ENCODE results near the gene RUSF1. TPM values are rescaled to one million over a fixed set of nuclear protein-coding genes. Genes with fewer than 3 reads are reported as not detected.

RUSF1 gene
- total RNA-seq, 1 experiment from 2014 or later = 59.3 TPM

DNA sequence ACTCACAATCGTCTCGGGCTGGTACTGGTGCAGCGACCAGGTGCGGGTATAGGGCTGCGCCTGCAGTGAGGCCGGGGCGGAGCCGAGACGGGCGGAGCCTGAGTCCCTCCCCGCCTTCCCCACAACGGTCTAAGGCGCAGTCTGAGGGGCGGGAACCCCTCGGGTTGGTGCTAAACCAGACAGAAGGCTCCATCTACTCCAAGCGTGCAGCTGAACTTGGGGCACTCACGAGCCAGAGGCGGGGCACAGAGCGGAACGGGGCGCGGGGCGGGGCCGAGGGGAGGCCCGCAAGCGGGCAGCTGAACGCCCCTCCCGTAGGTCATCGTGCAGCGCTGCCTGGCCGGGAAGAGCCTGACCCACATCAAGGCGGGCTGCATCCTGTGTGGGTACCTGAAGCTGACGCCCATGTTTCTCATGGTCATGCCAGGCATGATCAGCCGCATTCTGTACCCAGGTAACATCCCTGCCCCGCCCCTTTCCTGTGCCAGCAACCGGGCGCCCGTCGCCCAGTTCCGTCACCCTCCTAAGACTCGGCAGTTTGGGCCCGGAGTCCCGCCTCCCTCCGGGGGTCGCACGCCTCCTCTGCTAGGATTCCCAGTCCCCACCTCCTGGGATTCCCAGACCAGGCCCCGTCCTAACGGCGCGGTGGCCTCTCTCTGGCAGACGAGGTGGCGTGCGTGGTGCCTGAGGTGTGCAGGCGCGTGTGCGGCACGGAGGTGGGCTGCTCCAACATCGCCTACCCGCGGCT, 20.3 kb downstream of the RUSF1 start:
- Histone ChIP-seq H3K4me1 (ENCODE audit: control insufficient read depth in 1 of 2, insufficient read depth in 2 of 2, low read length in 2 of 2) (peaks cover 7 to 20% of the 10 kb centered on the region in 2 experiments; a peak in 3 of 4 replicates), H2AFZ (ENCODE audit: low read depth, low read length, poor library complexity, severe bottlenecking) (no peak overlapping the region), H4K20me1 (ENCODE audit: insufficient read depth) (no peaks in the 10 kb centered on the region), H3K4me3 (replicated peaks in 1 of 2; ENCODE audit: low read depth in 1 of 2, low read length in 2 of 2) (peak overlapping the region; percentile 54 to 59), H3K27me3 (ENCODE audit: insufficient read depth, low read length) (no peaks in the 10 kb centered on the region), H3K9me2 (ENCODE audit: insufficient read depth) (no peaks in the 10 kb centered on the region), H3K9me3 (ENCODE audit: control insufficient read depth in 1 of 2, insufficient read depth in 1 of 2, low read depth in 1 of 2, low read length in 2 of 2) (no peaks in the 10 kb centered on the region), H3K27ac (ENCODE audit: low read depth, low read length) (peak overlapping the region; percentile 28; the same call in 1 of the 2 replicates), H3K36me3 (ENCODE audit: control insufficient read depth in 1 of 2, insufficient read depth in 2 of 2, low read length in 2 of 2) (no peaks in the 10 kb centered on the region; a peak in 2 of 4 replicates), H3K4me2 (ENCODE audit: low read length) (peak overlapping the region; percentile 97), H3K9ac (ENCODE audit: low read length) (peak overlapping the region; percentile 54), H3K79me2 (ENCODE audit: insufficient read depth, low read length) (no peaks in the 10 kb centered on the region)
- ChIA-PET CTCF (interaction anchor here (1.4 kb wide), 1 partner anchor 15 kb away, joined by 3 read pairs; no protein-coding TSS in a partner anchor), RAD21 (ENCODE audit: low non-redundant PET in 1 of 2, low total read pairs in 2 of 2, uncharacterized antibody in 2 of 2, unreplicated experiment in 2 of 2) (no interaction called here), POLR2A (no interaction called here)
- intact Hi-C loops (cut with micrococcal nuclease) = no loop called here
- ATAC-seq = peak; percentile 95
- TF ChIP-seq FOSL1 (IDR thresholded peaks at IDR 0.05; ENCODE audit: low read depth) (no peak), POLR2AphosphoS5 (IDR thresholded peaks at IDR 0.05; ENCODE audit: low read depth, low read length) (peak; percentile 58; the same call in 1 of the 2 replicates), TCF7L2 (IDR thresholded peaks at IDR 0.05; ENCODE audit: borderline replicate concordance, extremely low read depth, insufficient read depth, insufficient read length) (no peak)
- no peak for DNase-seq (ENCODE audit: low read depth, low spot score)
- BruUV-seq (replicated peaks) = no TSS peak

DNA sequence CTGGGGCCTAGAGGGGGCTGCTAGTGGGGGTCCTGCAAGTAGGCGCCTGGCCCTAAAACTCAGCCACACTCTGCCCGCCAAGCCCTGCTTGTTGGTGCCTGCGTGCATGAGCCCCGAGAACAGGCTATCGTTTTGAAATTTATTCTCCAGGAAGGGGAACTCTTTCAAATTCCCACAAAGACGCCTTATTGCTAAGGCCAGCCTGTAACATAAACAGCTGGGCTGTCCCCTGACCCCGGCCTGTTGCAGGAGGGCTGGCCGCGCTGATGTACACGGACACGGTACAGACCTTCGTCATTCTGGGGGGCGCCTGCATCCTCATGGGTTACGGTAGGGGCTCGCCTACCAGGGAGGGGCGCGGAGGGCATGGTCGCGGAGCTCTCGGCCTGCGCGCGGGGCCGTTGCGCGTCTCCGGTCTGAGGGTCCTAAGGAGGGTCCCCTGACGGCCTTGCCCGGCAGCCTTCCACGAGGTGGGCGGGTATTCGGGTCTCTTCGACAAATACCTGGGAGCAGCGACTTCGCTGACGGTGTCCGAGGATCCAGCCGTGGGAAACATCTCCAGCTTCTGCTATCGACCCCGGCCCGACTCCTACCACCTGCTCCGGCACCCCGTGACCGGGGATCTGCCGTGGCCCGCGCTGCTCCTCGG, 21.0 kb downstream of the RUSF1 start:
- POLR2A ChIA-PET = no interaction called here

More for the DNA sequence above, 21.0 kb downstream of the RUSF1 start:
- ChIA-PET CTCF (interaction anchor here (1.4 kb wide), 1 partner anchor 14 kb away, joined by 3 read pairs; no protein-coding TSS in a partner anchor), RAD21 (ENCODE audit: low non-redundant PET in 1 of 2, low total read pairs in 2 of 2, uncharacterized antibody in 2 of 2, unreplicated experiment in 2 of 2) (no interaction called here)
- DNase-seq (ENCODE audit: low read depth, low spot score) (no peak), ATAC-seq (peak; percentile 13)
- Histone ChIP-seq H3K9me2 (ENCODE audit: insufficient read depth) (no peaks in the 10 kb centered on the region), H3K9me3 (ENCODE audit: control insufficient read depth in 1 of 2, insufficient read depth in 1 of 2, low read depth in 1 of 2, low read length in 2 of 2) (no peaks in the 10 kb centered on the region), H3K79me2 (ENCODE audit: insufficient read depth, low read length) (no peaks in the 10 kb centered on the region), H3K4me1 (ENCODE audit: control insufficient read depth in 1 of 2, insufficient read depth in 2 of 2, low read length in 2 of 2) (peaks cover 7 to 20% of the 10 kb centered on the region in 2 experiments; a peak in 3 of 4 replicates), H3K27ac (ENCODE audit: low read depth, low read length) (peak overlapping the region; percentile 28; the same call in 1 of the 2 replicates), H3K4me3 (replicated peaks in 1 of 2; ENCODE audit: low read depth in 1 of 2, low read length in 2 of 2) (peak overlapping the region; percentile 54 to 59), H2AFZ (ENCODE audit: low read depth, low read length, poor library complexity, severe bottlenecking) (no peak overlapping the region), H3K27me3 (ENCODE audit: insufficient read depth, low read length) (no peaks in the 10 kb centered on the region), H4K20me1 (ENCODE audit: insufficient read depth) (no peaks in the 10 kb centered on the region), H3K4me2 (ENCODE audit: low read length) (peak overlapping the region; percentile 97), H3K36me3 (ENCODE audit: control insufficient read depth in 1 of 2, insufficient read depth in 2 of 2, low read length in 2 of 2) (no peaks in the 10 kb centered on the region; a peak in 1 of 4 replicates), H3K9ac (ENCODE audit: low read length) (peak overlapping the region; percentile 54)
- no TSS peak for BruUV-seq (replicated peaks)
- TF ChIP-seq CEBPB (IDR thresholded peaks at IDR 0.05; ENCODE audit: low read depth) = no peak
- TF ChIP-seq, protein P1, sequence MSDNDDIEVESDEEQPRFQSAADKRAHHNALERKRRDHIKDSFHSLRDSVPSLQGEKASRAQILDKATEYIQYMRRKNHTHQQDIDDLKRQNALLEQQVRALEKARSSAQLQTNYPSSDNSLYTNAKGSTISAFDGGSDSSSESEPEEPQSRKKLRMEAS (IDR thresholded peaks at IDR 0.05) = no peak
- no peak for TF ChIP-seq EZH2phosphoT487 (IDR thresholded peaks at IDR 0.05; ENCODE audit: borderline replicate concordance)
- no peak for TF ChIP-seq ELF1 (IDR thresholded peaks at IDR 0.05; ENCODE audit: borderline replicate concordance, low read depth)
- no peak for TF ChIP-seq EGR1 (IDR thresholded peaks at IDR 0.05; ENCODE audit: low read depth)
- no peak for TF ChIP-seq ZNF274 (IDR thresholded peaks at IDR 0.05; ENCODE audit: low read depth, low read length)
- no peak for TF ChIP-seq POLR2AphosphoS5 (IDR thresholded peaks at IDR 0.05; ENCODE audit: low read depth, low read length)
- TF ChIP-seq CTCF (IDR thresholded peaks at IDR 0.05 in 2 of 3, conservative IDR thresholded peaks at IDR 0.05 in 1 of 3; ENCODE audit: borderline replicate concordance in 1 of 3, insufficient read depth in 1 of 3, low read depth in 2 of 3, low read length in 2 of 3) = no peak
- no peak for TF ChIP-seq ATF3 (IDR thresholded peaks at IDR 0.05)
- TF ChIP-seq YY1 (IDR thresholded peaks at IDR 0.05; ENCODE audit: extremely low read depth, insufficient replicate concordance, low read depth, low read length) = no peak
- TF ChIP-seq SP1 (IDR thresholded peaks at IDR 0.05; ENCODE audit: low read depth) = no peak
- no peak for TF ChIP-seq ZFX (IDR thresholded peaks at IDR 0.05)
- TF ChIP-seq SRF (IDR thresholded peaks at IDR 0.05; ENCODE audit: low read depth) = no peak
- TF ChIP-seq RAD21 (IDR thresholded peaks at IDR 0.05; ENCODE audit: low read depth) = no peak
- intact Hi-C loops (cut with micrococcal nuclease) = no loop called here

Data from HCT116 (cell line).